Caco-2 (cell line): Measurements from ENCODE around the gene TBKBP1. TPM values are rescaled to one million over a fixed set of nuclear protein-coding genes. Genes with fewer than 3 reads are reported as not detected.

Experiments
- BruUV-seq: library from RNA; stranded (reverse); fragments of 400-500 nt; replicated peaks from 2 replicates; lab custom pipeline; 2021; lab: Mats Ljungman, UMichigan
- CTCF ChIA-PET: fragments of 300-600 bp; sonication (Branson Sonifier 250); formaldehyde crosslinking; loops from one replicate; lab custom pipeline; 2022; ENCODE audit warnings: antibody characterized with exemption; lab: Charles Lee
- POLR2A ChIA-PET: fragments of 300-600 bp; sonication (Branson Sonifier 250); formaldehyde crosslinking; loops from one replicate; lab custom pipeline; 2022; ENCODE audit warnings: antibody characterized with exemption; lab: Charles Lee
- DNase-seq, 2 experiments: peaks; one replicate each; pipeline versions ENCODE4 v3.0.0 to v3.0.0-alpha.2; 2020 to 2022
- H3K27me3 ChIP-seq: replicated peaks from 2 replicates; pipeline ENCODE4 v1.6.0; 2011; ENCODE audit warnings: low read length; ENCODE audit not compliant: control insufficient read depth, insufficient read depth
- H3K36me3 ChIP-seq: 2 replicates; pipeline ENCODE4 v1.5.1; 2011; ENCODE audit warnings: low read length; ENCODE audit not compliant: control insufficient read depth, insufficient read depth
- H3K4me1 ChIP-seq: fragments of 250-450 bp; sonication (Bioruptor Pico); 2 replicates; pipeline ENCODE4 v1.5.1; 2020; ENCODE audit warnings: mild to moderate bottlenecking
- H3K4me3 ChIP-seq: 2 replicates; pipeline ENCODE4 v1.5.1; 2011; ENCODE audit warnings: low read depth, mild to moderate bottlenecking, control low read depth, low read length
- H3K9me3 ChIP-seq: fragments of 250-450 bp; sonication (Bioruptor Pico); 2 replicates; pipeline ENCODE4 v1.5.1; 2020; ENCODE audit warnings: mild to moderate bottlenecking, moderate library complexity
- H3K27ac Mint-ChIP-seq: one replicate; pipeline ENCODE4 v1.8.0; 2022; ENCODE audit warnings: mixed read lengths; ENCODE audit not compliant: unreplicated experiment
- H3K27me3 Mint-ChIP-seq: one replicate; pipeline ENCODE4 v1.8.0; 2022; ENCODE audit warnings: mixed read lengths; ENCODE audit not compliant: insufficient read depth, unreplicated experiment
- H3K36me3 Mint-ChIP-seq: one replicate; pipeline ENCODE4 v1.8.0; 2022; ENCODE audit warnings: mild to moderate bottlenecking, mixed read lengths; ENCODE audit not compliant: insufficient read depth, unreplicated experiment
- H3K4me1 Mint-ChIP-seq: one replicate; pipeline ENCODE4 v1.8.0; 2022; ENCODE audit warnings: low read depth, mixed read lengths; ENCODE audit not compliant: unreplicated experiment
- H3K4me3 Mint-ChIP-seq: one replicate; pipeline ENCODE4 v1.8.0; 2022; ENCODE audit warnings: mild to moderate bottlenecking, moderate library complexity, mixed read lengths; ENCODE audit not compliant: unreplicated experiment
- H3K9me3 Mint-ChIP-seq: one replicate; pipeline ENCODE4 v1.8.0; 2022; ENCODE audit warnings: mixed read lengths; ENCODE audit not compliant: unreplicated experiment
- CTCF ChIP-seq, 2 experiments: fragments of 200-600 bp in 1 of 2; IDR thresholded peaks; 1 replicate in 1 of 2; 2 replicates in 1 of 2; pipeline versions ENCODE4 v1.5.1 to v1.8.0; 2011 to 2022; ENCODE audit warnings: antibody characterized with exemption in 1 of 2, control low read depth in 1 of 2, inconsistent platforms in 1 of 2, low read depth in 1 of 2, low read length in 1 of 2, mild to moderate bottlenecking in 1 of 2, moderate library complexity in 1 of 2; ENCODE audit not compliant: insufficient read depth in 1 of 2, severe bottlenecking in 1 of 2, unreplicated experiment in 1 of 2
- intact Hi-C: fragments of 100-400 bp; cut with micrococcal nuclease; formaldehyde crosslinking; loops from one replicate; pipeline ENCODE4 v1.10.0; 2022; ENCODE audit not compliant: unreplicated experiment
- total RNA-seq: library from RNA; stranded (reverse); gene quantifications from 2 replicates; pipeline ENCODE4 v1.2.3, GENCODE V29; 2022

Gene TBKBP1
- total RNA-seq, 1 experiment from 2014 or later: 27.4 TPM

GRCh38 chr17:47741793-47742145 is 47.8 kb downstream of the TBKBP1 start:
- no TSS peak for BruUV-seq
- no peaks in the 10 kb centered on the region; the same call in 1 of the 2 replicates for H3K27me3 ChIP-seq
- H3K4me1 ChIP-seq: 0 out of 2 replicates have a peak, but pooled peaks cover 7% of the 10 kb centered on the region
- Mint-ChIP-seq H3K4me3 (no peak overlapping the region), H3K4me1 (no peaks in the 10 kb centered on the region), H3K36me3 (no peaks in the 10 kb centered on the region), H3K27ac (no peak overlapping the region), H3K27me3 (peaks cover 25% of the 10 kb centered on the region), H3K9me3 (no peaks in the 10 kb centered on the region)
- H3K36me3 ChIP-seq: no peaks in the 10 kb centered on the region
- intact Hi-C loops: loop anchor here (2.0 kb wide), 1 partner anchor 43 kb away; no protein-coding TSS in a partner anchor
- no peak for TF ChIP-seq CTCF (IDR thresholded peaks at IDR 0.05; ENCODE audit: insufficient read depth in 1 of 2, low read depth in 1 of 2, low read length in 1 of 2, severe bottlenecking in 1 of 2, unreplicated experiment in 1 of 2)
- no peak overlapping the region for H3K4me3 ChIP-seq
- no peak for DNase-seq
- ChIA-PET POLR2A (interaction anchor here (0.5 kb wide), 1 partner anchor 374 kb away, joined by 4 read pairs; no protein-coding TSS in a partner anchor), CTCF (interaction anchor here (0.5 to 2.6 kb wide), 4 partner anchors 9 to 264 kb away, joined by 3 to 11 read pairs (median 6); partner anchors contain the start of gene TBX21)
- H3K9me3 ChIP-seq: 0 out of 2 replicates have a peak, but pooled peaks cover 2% of the 10 kb centered on the region

- peak; percentile 89 to 96 for TF ChIP-seq CTCF (IDR thresholded peaks at IDR 0.05; ENCODE audit: insufficient read depth in 1 of 2, low read depth in 1 of 2, low read length in 1 of 2, severe bottlenecking in 1 of 2, unreplicated experiment in 1 of 2)
- peak; percentile 65 to 77 for DNase-seq
- POLR2A ChIA-PET: no interaction called here
These were observed 48.6 kb downstream of the TBKBP1 start for GRCh38 chr17:47742319-47743181.

More at GRCh38 chr17:47742319-47743181, 48.6 kb downstream of the TBKBP1 start:
- no peaks in the 10 kb centered on the region for H3K9me3 Mint-ChIP-seq
- H3K4me3 Mint-ChIP-seq: no peak overlapping the region
- H3K36me3 ChIP-seq: no peaks in the 10 kb centered on the region
- CTCF ChIA-PET: interaction anchor here (0.5 to 2.6 kb wide), 4 partner anchors 10 to 263 kb away, joined by 3 to 11 read pairs (median 6); partner anchors contain the start of gene TBX21
- H3K4me3 ChIP-seq: no peak overlapping the region
- no peak overlapping the region for H3K27ac Mint-ChIP-seq
- H3K27me3 ChIP-seq: no peaks in the 10 kb centered on the region; the same call in 1 of the 2 replicates
- no peaks in the 10 kb centered on the region for H3K4me1 Mint-ChIP-seq
- intact Hi-C loops: loop anchor here (2.0 kb wide), 1 partner anchor 44 kb away; no protein-coding TSS in a partner anchor
- no TSS peak for BruUV-seq
- 0 out of 2 replicates have a peak, but pooled peaks cover 2% of the 10 kb centered on the region for H3K9me3 ChIP-seq
- H3K27me3 Mint-ChIP-seq: peaks cover 28% of the 10 kb centered on the region
- H3K36me3 Mint-ChIP-seq: no peaks in the 10 kb centered on the region
- 0 out of 2 replicates have a peak, but pooled peaks cover 7% of the 10 kb centered on the region for H3K4me1 ChIP-seq
